CD4-positive, alpha-beta T cell treated with Interleukin-1 beta for 1 hour (primary cell): Measurements from ENCODE around the gene CDK2AP2.
"Not testable (repeated sequence)": the region's sequence is repeated elsewhere in the genome, so short reads cannot be mapped to it uniquely, and the experiment has no call there.

Experiments
- DNase-seq, 2 donors: peaks; one replicate each; pipeline ENCODE4 v3.0.0-alpha.2; 2020 to 2022

The CDK2AP2 gene

GRCh38 chr11:67489885-67490726 is 17.9 kb downstream of the CDK2AP2 start:
- DNase-seq = no peak

DNA sequence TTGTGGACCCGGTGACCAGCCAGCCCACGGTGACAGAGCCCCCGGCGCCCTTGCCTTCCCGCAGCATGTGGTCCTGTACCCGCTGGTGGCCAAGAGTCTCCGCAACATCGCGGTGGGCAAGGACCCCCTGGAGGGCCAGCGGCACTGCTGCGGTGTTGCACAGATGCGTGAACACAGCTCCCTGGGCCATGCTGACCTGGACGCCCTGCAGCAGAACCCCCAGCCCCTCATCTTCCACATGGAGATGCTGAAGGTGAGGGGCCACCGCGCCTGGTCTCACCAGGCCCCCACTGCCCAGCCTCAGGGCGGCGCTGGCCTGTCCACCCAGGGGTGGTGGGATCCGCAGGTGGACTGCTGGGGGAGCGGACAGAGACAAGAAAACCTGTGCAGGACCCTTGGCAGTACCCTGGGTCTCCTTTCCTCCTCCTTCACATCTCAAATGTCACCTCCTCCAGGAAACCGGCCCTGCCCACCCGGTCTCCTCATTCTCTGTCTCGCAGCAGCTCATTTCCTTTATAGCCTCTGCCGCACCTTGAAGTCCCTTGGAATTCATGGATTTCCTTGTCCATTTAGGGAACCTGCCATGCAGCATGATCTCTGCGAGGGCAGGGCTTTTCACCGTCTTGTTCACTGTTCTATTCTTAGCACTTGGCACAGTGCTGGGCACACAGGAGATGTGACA is 18.6 kb downstream of the CDK2AP2 start:
- no peak for DNase-seq

DNA sequence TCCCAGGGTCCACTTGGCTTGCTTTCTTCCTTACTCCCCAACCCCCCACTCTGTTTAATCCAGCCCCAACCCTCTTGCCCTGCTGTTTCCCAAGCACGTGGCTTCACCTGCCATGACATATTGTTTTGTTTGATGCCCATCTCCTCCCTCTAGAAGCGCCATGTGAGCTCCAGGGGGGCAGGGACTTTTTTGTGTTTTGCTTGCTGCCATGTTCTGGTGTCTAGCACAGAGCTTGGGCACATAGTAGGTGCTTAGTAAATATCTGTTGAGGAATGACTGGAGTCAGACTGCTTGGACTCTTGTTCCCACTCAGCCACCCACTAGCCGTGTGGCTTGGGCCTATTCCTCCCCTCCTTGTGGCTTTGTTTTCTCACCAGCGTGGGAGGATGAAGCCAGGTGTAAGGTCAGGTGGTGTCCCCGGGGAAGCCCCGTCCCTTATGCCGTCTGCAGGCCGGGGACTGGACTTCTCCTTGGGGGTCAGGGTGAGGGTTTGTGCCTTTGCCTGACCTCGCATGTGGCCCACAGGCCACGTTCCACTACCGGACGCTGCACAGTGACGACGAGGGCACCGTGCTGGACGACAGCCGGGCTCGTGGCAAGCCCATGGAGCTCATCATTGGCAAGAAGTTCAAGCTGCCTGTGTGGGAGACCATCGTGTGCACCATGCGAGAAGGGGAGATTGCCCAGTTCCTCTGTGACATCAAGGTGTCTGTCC is 21.3 kb downstream of the CDK2AP2 start:
- peak in 1 of 2 donors; percentile 40 for DNase-seq

DNA sequence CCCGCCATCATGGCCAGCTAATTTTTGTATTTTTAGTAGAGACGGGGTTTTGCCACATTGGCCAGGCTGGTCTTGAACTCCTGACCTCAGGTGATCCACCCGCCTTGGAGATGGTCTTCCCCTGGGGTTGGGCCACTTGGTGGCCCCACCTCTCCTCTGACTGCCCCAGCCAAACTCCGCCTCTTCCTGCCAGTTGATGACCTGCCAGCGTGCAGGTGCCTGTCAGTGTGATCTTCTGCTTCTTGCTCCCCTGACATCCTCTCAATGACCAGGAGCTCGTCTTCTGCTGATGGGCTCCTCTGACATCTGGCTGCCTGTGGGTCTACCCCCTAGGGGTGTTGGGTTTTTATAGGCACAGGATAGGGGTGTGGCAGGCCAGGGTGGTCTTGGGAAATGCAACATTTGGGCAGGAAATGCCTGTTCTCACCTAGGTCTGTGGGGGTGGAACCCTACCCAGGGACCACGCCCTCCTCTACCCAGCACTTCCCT is 22.0 kb downstream of the CDK2AP2 start:
- DNase-seq = peak; percentile 66 to 78

- peak; percentile 66 to 70 for DNase-seq
These were observed 23.1 kb downstream of the CDK2AP2 start for GRCh38 chr11:67484847-67485311.

GRCh38 chr11:67483831-67484665 is 23.9 kb downstream of the CDK2AP2 start:
- DNase-seq = peak; percentile 27 to 63

DNA sequence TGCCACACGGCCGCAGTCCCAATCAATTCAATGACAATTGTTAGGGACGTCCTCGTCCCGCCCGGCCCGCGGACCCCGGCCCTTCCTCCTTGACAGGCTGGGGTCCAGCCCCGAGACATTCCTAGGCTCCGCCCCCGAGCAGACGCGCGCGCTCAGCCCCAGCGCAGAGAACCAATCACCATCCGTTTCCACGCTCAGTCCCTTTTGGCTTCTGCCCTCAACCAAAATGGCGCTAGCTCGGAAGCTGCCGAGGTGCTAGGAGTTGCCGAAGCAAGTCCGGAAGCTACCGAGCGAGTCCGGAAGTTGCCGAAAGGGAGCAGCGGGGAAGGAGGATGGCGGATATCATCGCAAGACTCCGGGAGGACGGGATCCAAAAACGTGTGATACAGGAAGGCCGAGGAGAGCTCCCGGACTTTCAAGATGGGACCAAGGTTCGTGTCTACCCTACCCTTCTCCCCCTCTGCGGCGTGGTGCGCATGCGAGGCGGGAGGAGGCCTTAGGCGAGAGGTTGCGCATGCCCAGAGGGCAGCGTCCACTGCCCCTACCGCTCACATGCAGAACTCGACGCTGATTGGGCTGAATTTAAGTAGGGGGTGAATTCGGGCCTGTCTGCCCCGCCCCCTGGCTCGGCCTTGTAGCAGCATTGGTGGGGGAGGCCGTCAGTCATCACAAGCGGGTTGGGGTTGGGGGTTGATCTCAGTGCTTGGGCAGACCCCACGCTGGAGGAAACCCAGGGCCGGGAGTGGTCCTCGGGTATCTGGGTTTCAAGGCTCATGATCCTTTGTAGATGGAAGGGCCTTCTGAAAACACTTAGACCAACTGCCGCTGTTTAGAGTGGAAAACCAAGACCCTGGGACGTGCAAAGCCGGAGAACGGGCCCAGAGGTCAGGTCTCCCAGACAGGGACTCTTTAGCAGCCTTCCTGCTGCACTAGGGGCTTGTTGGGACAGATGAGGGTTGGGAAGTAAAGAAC is 24.8 kb downstream of the CDK2AP2 start, which contains the start of gene AIP:
TSS of gene AIP (plus strand) at position 200 of the 972 bp plus-strand sequence. CDS start at position 333, 133 bp downstream.
- DNase-seq = peak; percentile 97 to 98

DNA sequence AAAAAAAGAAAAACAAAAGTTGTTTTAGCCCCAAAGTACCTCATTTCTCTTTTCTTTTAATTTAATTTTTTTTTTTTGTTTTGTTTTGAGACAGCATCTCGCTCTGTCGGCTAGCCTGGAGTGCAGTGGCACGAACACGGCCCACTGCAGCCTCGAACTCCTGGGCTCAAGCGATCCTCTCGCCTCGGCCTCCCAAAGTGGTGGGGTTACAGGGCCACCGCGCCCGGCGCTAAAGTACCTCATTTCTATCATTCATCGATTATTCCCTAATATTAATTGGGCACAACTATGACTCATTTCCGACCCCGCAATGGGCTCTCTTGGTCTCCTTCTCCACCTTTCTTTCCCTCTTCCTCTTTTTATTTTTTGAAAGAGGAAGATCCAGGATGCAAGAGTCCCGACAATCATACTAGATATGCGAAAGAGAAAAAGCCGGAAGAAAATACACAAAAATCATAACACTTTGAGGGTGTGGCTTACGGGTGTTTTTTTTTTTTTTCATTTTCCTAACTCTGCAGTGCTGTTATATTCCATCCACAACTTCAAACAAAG is 25.6 kb downstream of the CDK2AP2 start:
- no peak for DNase-seq

DNA sequence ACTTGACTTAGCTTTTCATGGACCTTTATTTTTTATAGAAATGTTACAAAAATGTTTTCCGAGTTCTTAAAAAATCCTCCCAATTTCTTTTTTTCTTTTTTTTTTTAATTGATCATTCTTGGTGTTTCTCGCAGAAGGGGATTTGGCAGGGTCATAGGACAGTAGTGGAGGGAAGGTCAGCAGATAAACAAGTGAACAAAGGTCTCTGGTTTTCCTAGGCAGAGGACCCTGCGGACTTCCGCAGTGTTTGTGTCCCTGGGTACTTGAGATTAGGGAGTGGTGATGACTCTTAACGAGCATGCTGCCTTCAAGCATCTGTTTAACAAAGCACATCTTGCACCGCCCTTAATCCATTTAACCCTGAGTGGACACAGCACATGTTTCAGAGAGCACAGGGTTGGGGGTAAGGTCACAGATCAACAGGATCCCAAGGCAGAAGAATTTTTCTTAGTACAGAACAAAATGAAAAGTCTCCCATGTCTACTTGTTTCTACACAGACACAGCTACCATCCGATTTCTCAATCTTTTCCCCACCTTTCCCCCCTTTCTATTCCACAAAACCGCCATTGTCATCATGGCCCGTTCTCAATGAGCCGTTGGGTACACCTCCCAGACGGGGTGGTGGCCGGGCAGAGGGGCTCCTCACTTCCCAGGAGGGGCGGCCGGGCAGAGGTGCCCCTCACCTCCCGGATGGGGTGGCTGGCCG is 30.5 kb downstream of the CDK2AP2 start:
- not testable (repeated sequence) for DNase-seq

DNA sequence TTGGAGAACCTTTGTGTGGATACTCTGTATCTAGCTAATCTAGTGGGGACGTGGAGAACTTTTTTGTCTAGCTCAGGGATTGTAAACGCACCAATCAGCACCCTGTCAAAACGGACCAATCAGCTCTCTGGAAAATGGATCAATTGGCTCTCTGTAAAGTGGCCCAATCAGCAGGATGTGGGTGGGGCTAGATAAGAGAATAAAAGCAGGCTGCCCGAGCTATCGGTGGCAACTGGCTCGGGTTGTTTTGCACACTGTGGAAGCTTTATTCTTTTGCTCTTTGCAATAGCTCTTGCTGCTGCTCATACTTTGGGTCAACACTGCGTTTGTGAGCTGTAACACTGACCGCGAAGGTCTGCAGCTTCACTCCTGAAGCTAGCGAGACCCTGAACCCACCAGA is 31.3 kb downstream of the CDK2AP2 start:
- DNase-seq = not testable (repeated sequence)

DNA sequence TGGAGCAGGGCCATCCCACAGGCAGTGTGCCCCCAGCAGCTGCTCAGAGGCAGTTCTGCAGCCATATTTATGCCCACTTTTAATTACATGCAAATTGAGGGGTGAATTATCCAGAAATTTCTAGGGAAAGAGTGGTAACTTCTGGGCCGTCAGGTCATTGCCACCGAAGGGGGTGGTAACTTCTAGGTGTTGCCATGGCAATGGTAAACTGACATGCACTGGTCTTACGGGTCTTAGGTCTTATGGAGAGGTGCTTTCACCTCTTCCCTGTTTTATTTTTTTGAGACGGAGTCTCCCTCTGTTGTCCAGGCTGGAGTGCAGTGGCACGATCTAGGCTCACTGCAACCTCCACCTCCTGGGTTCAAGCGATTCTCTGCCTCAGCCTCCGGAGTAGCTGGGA is 35.1 kb downstream of the CDK2AP2 start:
- no peak for DNase-seq

- DNase-seq = no peak
These were observed 37.5 kb downstream of the CDK2AP2 start for GRCh38 chr11:67470337-67471002.

GRCh38 chr11:67469508-67469811 is 38.5 kb downstream of the CDK2AP2 start:
- DNase-seq = no peak

DNA sequence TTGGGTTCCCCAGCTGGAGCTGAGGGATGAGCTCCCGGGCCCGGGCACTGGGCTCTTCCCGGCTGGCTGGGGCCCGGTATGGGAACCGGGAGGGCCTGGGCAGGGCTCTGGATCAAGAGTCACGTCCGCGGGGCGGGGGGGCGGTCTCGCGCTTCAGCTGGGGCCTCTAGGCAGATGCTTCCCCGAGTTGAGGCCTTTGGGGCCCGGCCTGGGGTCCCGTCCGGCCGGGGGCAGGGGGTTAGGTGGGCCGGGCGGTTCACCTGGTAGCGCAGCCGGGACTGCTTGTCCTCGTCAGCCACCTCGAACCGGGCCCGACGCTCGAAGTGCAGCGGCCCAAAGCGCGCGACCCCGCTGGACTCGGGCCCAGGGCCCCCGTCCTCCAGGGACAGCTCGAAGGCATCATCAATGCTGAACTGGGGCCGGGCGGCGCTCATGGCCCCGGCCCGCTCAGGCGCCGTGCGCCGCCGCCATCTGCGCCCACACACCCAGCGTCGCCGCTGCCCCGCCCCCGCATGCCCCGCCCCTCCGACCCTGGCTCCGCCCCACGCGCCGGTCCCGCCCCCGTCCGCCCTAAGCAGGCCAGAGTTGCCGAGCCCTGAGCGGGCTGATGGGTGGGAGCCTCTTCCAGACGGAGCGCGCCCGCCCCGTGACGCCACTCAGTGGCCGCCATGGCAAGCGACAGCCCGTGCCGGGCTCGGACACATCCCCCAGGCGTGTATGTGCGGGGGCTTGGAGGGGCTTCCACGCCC is 39.0 kb downstream of the CDK2AP2 start, which contains the start of gene TMEM134:
TSS of gene TMEM134 (minus strand) at position 493 of the 749 bp plus-strand sequence. CDS start at position 434, 59 bp downstream.
- DNase-seq = peak; percentile 93 to 94

GRCh38 chr11:67468456-67468758 is 39.6 kb downstream of the CDK2AP2 start:
- DNase-seq = no peak

GRCh38 chr11:67468056-67468455 is 39.9 kb downstream of the CDK2AP2 start:
- DNase-seq = no peak

DNA sequence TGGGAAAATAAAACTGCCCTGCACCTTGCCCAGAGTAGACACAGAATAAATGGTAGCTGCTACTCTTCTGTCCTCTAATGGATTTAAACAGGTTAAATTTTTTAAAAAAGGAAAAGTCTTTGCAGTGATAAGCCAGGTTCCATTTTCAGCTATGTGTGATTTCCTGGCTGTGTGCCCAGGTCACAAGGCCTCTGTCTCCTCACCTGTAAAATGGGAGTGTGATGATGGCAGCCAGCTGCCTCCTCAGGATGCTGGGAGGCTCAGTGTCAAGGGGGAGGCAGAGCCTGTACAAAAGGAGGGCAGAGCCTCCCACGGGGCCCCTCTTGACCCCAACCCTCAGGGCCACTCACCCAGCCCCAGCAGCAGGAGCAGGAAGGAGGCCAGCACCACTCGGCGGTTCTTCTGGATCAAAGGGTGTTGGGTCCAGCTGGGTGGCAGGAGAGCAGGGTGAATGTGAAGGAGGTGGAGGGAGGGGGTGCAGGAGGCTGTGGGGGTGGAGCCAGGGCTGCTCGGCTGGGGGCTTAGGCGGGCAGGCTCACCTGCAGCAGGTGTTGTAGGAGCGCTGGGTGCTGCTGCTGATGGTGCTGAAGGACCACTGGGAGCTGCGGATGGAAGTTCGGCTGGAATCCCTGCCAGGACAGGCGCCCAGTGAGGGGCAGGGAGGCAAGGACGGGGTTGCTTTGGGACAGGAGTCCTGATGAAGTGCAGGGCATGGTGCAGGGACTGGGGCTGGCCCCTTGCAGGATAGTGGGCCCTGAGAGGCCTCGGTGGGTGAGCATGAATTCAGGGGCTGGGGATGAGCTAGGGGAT is 40.8 kb downstream of the CDK2AP2 start:
- no peak for DNase-seq

GRCh38 chr11:67466367-67466766 is 41.6 kb downstream of the CDK2AP2 start:
- DNase-seq = no peak
